Parathyroid adenoma (tissue), 2 donors: Measurements from ENCODE around the gene KCNJ16.

Experiments
- H2AFZ ChIP-seq: fragments of 300-600 bp; sonication (generic); one replicate; pipeline ENCODE4 v1.7.0; 2017; ENCODE audit warnings: antibody characterized with exemption, mild to moderate bottlenecking
- H3K27ac ChIP-seq: fragments of 300-600 bp; sonication (generic); one replicate; pipeline ENCODE4 v1.7.0; 2017
- H3K27me3 ChIP-seq: fragments of 300-600 bp; sonication (generic); one replicate; pipeline ENCODE4 v1.7.0; 2017; ENCODE audit warnings: low read length; ENCODE audit not compliant: control insufficient read depth, insufficient read depth
- H3K36me3 ChIP-seq: fragments of 300-600 bp; sonication (generic); one replicate; pipeline ENCODE4 v1.7.0; 2017; ENCODE audit warnings: low read length; ENCODE audit not compliant: control insufficient read depth, insufficient read depth
- H3K4me1 ChIP-seq: fragments of 300-600 bp; sonication (generic); one replicate; pipeline ENCODE4 v1.7.0; 2017; ENCODE audit warnings: control low read depth
- H3K4me2 ChIP-seq: fragments of 300-600 bp; sonication (generic); one replicate; pipeline ENCODE4 v1.7.0; 2017; ENCODE audit warnings: low read length
- H3K4me3 ChIP-seq: fragments of 300-600 bp; sonication (generic); one replicate; pipeline ENCODE4 v1.7.0; 2017; ENCODE audit warnings: low read depth, low read length
- H3K79me2 ChIP-seq: fragments of 300-600 bp; sonication (generic); one replicate; pipeline ENCODE4 v1.7.0; 2017; ENCODE audit warnings: control low read depth
- H3K9ac ChIP-seq: fragments of 300-600 bp; sonication (generic); one replicate; pipeline ENCODE4 v1.7.0; 2017; ENCODE audit warnings: mild to moderate bottlenecking
- H3K9me3 ChIP-seq: fragments of 300-600 bp; sonication (generic); one replicate; pipeline ENCODE4 v1.7.0; 2017; ENCODE audit warnings: low read length; ENCODE audit not compliant: control insufficient read depth
- CTCF ChIP-seq: fragments of 300-600 bp; sonication (generic); IDR thresholded peaks from one replicate; pipeline ENCODE4 v1.7.0; 2017; ENCODE audit warnings: antibody characterized with exemption, mild to moderate bottlenecking
- donor health status: primary hyperparathyroidism.

KCNJ16 gene

GRCh38 chr17:70120425-70120824 lies 45.4 kb downstream of the KCNJ16 start:
- Histone ChIP-seq H3K4me1 (peaks cover 33% of the 10 kb centered on the region), H3K9ac (no peak overlapping the region), H3K27ac (peak overlapping the region; percentile 84), H2AFZ (no peak overlapping the region), H3K4me3 (no peak overlapping the region), H3K36me3 (no peaks in the 10 kb centered on the region), H3K9me3 (no peaks in the 10 kb centered on the region), H3K79me2 (peaks cover 22% of the 10 kb centered on the region), H3K4me2 (no peak overlapping the region), H3K27me3 (no peaks in the 10 kb centered on the region)
- no peak for TF ChIP-seq CTCF

- Histone ChIP-seq H3K27ac (peak overlapping the region; percentile 84), H3K4me3 (no peak overlapping the region), H2AFZ (no peak overlapping the region), H3K36me3 (no peaks in the 10 kb centered on the region), H3K27me3 (no peaks in the 10 kb centered on the region), H3K79me2 (peaks cover 22% of the 10 kb centered on the region), H3K4me1 (peaks cover 37% of the 10 kb centered on the region), H3K9ac (no peak overlapping the region), H3K9me3 (no peaks in the 10 kb centered on the region), H3K4me2 (no peak overlapping the region)
- TF ChIP-seq CTCF: no peak
These were observed 46.1 kb downstream of the KCNJ16 start for GRCh38 chr17:70121126-70121525.

- no peak overlapping the region for H3K4me3 ChIP-seq
- H3K27ac ChIP-seq: peak overlapping the region; percentile 84
- H2AFZ ChIP-seq: no peak overlapping the region
- no peak overlapping the region for H3K9ac ChIP-seq
- H3K4me2 ChIP-seq: no peak overlapping the region
- TF ChIP-seq CTCF: no peak
- no peaks in the 10 kb centered on the region for H3K9me3 ChIP-seq
- H3K79me2 ChIP-seq: peaks cover 16% of the 10 kb centered on the region
- H3K4me1 ChIP-seq: peaks cover 54% of the 10 kb centered on the region
- H3K27me3 ChIP-seq: no peaks in the 10 kb centered on the region
- no peaks in the 10 kb centered on the region for H3K36me3 ChIP-seq
These were observed 48.2 kb downstream of the KCNJ16 start for GRCh38 chr17:70123193-70123592.

- no peak overlapping the region for H3K9ac ChIP-seq
- H3K4me1 ChIP-seq: peaks cover 50% of the 10 kb centered on the region
- H3K9me3 ChIP-seq: no peaks in the 10 kb centered on the region
- no peaks in the 10 kb centered on the region for H3K36me3 ChIP-seq
- H3K27ac ChIP-seq: peak overlapping the region; percentile 84
- no peaks in the 10 kb centered on the region for H3K27me3 ChIP-seq
- H3K4me3 ChIP-seq: no peak overlapping the region
- TF ChIP-seq CTCF: no peak
- peaks cover 8% of the 10 kb centered on the region for H3K79me2 ChIP-seq
- H3K4me2 ChIP-seq: peak overlapping the region; percentile 43
- no peak overlapping the region for H2AFZ ChIP-seq
These were observed 49.7 kb downstream of the KCNJ16 start for GRCh38 chr17:70124723-70125122.

GRCh38 chr17:70127221-70127873 lies 52.3 kb downstream of the KCNJ16 start:
- H3K79me2 ChIP-seq: peaks cover 7% of the 10 kb centered on the region
- no peak for TF ChIP-seq CTCF
- peaks cover 61% of the 10 kb centered on the region for H3K4me1 ChIP-seq
- peak overlapping the region; percentile 34 for H3K4me2 ChIP-seq
- no peaks in the 10 kb centered on the region for H3K27me3 ChIP-seq
- H3K27ac ChIP-seq: peak overlapping the region; percentile 84
- no peaks in the 10 kb centered on the region for H3K36me3 ChIP-seq
- H2AFZ ChIP-seq: no peak overlapping the region
- no peak overlapping the region for H3K4me3 ChIP-seq
- no peak overlapping the region for H3K9ac ChIP-seq
- no peaks in the 10 kb centered on the region for H3K9me3 ChIP-seq
